K562 (cell line): ENCODE results near the gene SERPINE1. TPM values are rescaled to one million over a fixed set of nuclear protein-coding genes. Genes with fewer than 3 reads are reported as not detected.

Experiments
- ATF6 ChIP-seq: sonication (generic); formaldehyde crosslinking; IDR thresholded peaks from 2 replicates; pipeline ENCODE4 v1.4.0; 2020; ENCODE audit warnings: mild to moderate bottlenecking, missing genetic modification reagents
- E2F4 ChIP-seq: sonication (generic); formaldehyde crosslinking; IDR thresholded peaks from 2 replicates; pipeline ENCODE4 v1.8.0; 2022; ENCODE audit warnings: mild to moderate bottlenecking, low read depth, missing genetic modification reagents
- MCM5 ChIP-seq: fragments of 450-650 bp; IDR thresholded peaks from 2 replicates; pipeline ENCODE4 v1.6.1; 2016; ENCODE audit warnings: low read depth
- MGA ChIP-seq: fragments of 450-650 bp; IDR thresholded peaks from 2 replicates; pipeline ENCODE4 v1.6.1; 2016; ENCODE audit warnings: mild to moderate bottlenecking, moderate library complexity
- MTA1 ChIP-seq: fragments of 450-650 bp; IDR thresholded peaks from 2 replicates; pipeline ENCODE4 v1.6.1; 2017; ENCODE audit warnings: borderline replicate concordance
- POLR2B ChIP-seq: fragments of 450-650 bp; IDR thresholded peaks from 2 replicates; pipeline ENCODE4 v1.6.1; 2018; ENCODE audit warnings: low read depth; ENCODE audit not compliant: partially characterized antibody
- RCOR1 ChIP-seq, 2 experiments: IDR thresholded peaks; 2 replicates each; pipeline ENCODE4 v1.6.1; 2012; ENCODE audit warnings: low read depth in 2 of 2, low read length in 2 of 2, borderline replicate concordance in 1 of 2, improper control_type of control experiment in 1 of 2
- SMARCE1 ChIP-seq: fragments of 450-650 bp; IDR thresholded peaks from 2 replicates; pipeline ENCODE4 v1.7.1; 2016; ENCODE audit warnings: mild to moderate bottlenecking
- TFAM ChIP-seq: fragments of 250-450 bp; sonication (Bioruptor Pico); conservative IDR thresholded peaks from 2 replicates; pipeline ENCODE4 v1.5.0; 2021; ENCODE audit warnings: mild to moderate bottlenecking, moderate library complexity
- YBX1 ChIP-seq: fragments of 450-650 bp; IDR thresholded peaks from 2 replicates; pipeline ENCODE4 v1.7.1; 2016; ENCODE audit warnings: mild to moderate bottlenecking
- ZNF445 ChIP-seq: fragments of 250-450 bp; sonication (Bioruptor Pico); IDR thresholded peaks from 2 replicates; pipeline ENCODE4 v1.4.0; 2020; ENCODE audit warnings: low read depth, mild to moderate bottlenecking, moderate library complexity
- ZNF584 ChIP-seq: fragments of 200-800 bp; sonication (Bioruptor generic); IDR thresholded peaks from 2 replicates; pipeline ENCODE4 v1.6.1; 2016; ENCODE audit warnings: low read depth, mild to moderate bottlenecking, missing genetic modification characterization, missing compliant biosample characterization
- ZSCAN32 ChIP-seq: fragments of 450-650 bp; formaldehyde crosslinking; IDR thresholded peaks from 2 replicates; pipeline ENCODE4 v1.4.0; 2020; ENCODE audit warnings: mild to moderate bottlenecking, moderate library complexity
- polyA plus RNA-seq, 8 experiments: library from polyadenylated mRNA; depleted of rRNA in 4 of 8; stranded (reverse) in 5 of 8; unstranded in 3 of 8; fragments of >200 nt; fragmentation: Nextera tagmentation in 2 of 8; fragmentation: Illumina TruSeq in 1 of 8; extraction: Ambion mirVana in 2 of 8; extraction: Trizol in 1 of 8; gene quantifications; 2 replicates each; pipeline versions ENCODE4 v1.2.1 to v1.2.3, GENCODE V29; 2011 to 2014; ENCODE audit warnings: inconsistent platforms in 1 of 8, missing spikeins in 1 of 8
- total RNA-seq, 7 experiments: library from RNA; depleted of rRNA in 6 of 7; stranded (reverse); fragments of >200 nt in 6 of 7; fragmentation: Illumina TruSeq in 2 of 7; extraction: Trizol in 2 of 7; gene quantifications; 2 replicates each; pipeline versions ENCODE4 v1.2.1 to v1.2.3, GENCODE V29; 2011 to 2021; ENCODE audit warnings: low replicate concordance in 1 of 7

The SERPINE1 gene
- total and polyA plus RNA-seq, 9 of the 15 experiments (the other 6 are each of a cell fraction or from before 2014, with no cell fraction given) = 0.22 to 4.8 (median 0.91) TPM

GRCh38 chr7:101085162-101085964, 41.5 kb upstream of the SERPINE1 start, which contains the start of gene TRIM56 (continued):
- TF ChIP-seq TFAM (no peak), MGA (peak; percentile 82), ZNF584 (CRISPR knock-in tag) (no peak), RCOR1 (IDR thresholded peaks at IDR 0.05; ENCODE audit: borderline replicate concordance in 1 of 2, low read depth in 2 of 2, low read length in 2 of 2) (0 out of 4 replicates have a peak, but pooled peaks of 1 of the 2 experiments have one; percentile 19), ATF6 (CRISPR knock-in tag) (no peak), MTA1 (peak; percentile 75; the same call in 1 of the 2 replicates), SMARCE1 (no peak; the same call in 1 of the 2 replicates), E2F4 (0 out of 2 replicates have a peak, but pooled peaks have one; percentile 17), ZNF445 (CRISPR knock-in tag) (no peak), YBX1 (no peak), MCM5 (no peak), ZSCAN32 (no peak), POLR2B (peak; percentile 89)
